Suppressor macrophage treated with lipopolysaccharide for 4 hours (primary cell): ENCODE measurements around the gene C6orf136.
A peak's percentile ranks its signal among the peaks of the same experiment; 100 is the strongest.

Source experiments
- DNase-seq: peaks from one replicate; pipeline ENCODE4 v3.0.0-alpha.2; 2020

Gene C6orf136

DNA sequence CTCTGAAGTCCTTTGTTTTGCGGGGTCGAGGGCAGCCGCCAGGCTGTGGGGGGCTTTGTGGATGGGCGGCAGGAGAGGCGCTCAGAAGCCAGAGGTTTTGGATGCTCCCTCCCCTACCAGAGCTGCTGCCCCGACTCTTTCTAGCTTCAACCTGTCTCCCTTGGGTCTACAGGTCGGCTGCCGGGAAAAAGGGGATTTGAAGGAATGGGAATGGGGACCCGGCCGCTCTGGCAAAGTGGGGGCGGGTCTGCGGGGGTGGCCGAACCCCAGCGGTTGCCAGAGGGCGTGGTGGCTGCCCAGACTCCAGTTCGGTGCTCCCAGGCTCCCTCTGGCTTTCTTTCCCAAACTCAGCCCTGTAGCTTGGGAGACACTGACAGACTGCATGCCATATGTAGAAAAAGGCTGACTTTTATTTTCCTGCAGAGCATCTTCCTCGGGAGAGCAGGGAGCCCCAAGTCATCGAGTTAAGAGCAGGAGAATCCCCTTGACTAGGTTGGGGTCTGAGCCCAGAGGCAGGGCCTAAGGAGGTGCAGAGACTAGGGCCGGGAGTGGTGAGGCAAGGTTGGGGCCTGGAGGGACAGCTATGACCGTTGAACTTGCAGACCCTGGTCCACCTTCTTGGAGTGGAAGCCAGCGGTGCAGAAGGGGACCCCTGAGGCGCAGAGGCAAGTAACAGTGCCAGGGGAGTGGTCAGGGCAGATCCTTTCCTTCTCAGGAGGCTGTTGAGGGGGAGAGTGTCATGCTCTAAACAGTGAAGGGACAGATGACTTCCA is 40.9 kb downstream of the C6orf136 start:
- DNase-seq: no peak

DNA sequence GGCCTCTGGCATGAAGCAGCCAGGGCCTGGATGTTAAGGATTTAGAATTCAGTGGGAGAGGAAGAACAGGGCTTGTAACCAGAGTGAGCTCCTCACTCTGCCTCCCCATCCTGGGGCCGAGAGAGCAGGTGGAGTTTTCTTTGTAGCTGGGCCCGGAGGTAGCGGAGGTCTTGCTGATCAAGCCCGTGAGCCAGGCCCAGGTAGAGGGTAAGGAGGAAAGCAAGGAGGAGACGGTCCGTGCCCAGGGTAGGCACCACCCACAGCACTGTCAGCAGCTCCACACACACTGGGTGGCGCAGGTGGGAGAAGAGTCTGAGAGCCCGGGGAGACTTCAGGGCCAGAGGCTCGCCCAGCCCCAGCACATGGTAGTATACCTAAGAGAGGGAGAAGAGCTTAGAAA is 41.6 kb downstream of the C6orf136 start:
- no peak for DNase-seq

GRCh38 chr6:30689022-30689865 is 42.3 kb downstream of the C6orf136 start:
- no peak for DNase-seq

DNA sequence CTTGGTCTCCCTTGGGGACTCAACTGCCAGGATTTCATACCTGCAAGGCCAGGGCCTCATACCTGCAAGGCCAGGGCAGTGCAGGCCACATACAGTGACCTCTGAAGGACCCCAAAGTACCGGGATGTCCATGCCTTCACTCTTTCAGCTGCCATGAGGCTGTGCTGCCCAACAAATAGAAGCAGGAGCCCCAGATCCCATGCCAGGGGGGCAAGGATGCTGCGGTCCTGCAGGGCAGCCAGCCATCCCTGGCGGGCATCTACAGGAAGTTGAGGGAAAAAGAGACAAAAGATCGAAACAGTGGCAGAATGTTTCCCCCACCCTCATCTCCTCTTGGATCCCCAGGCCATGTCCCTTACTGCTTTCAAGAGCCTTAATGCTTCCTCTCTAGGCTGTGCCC is 43.1 kb downstream of the C6orf136 start:
- DNase-seq: no peak

DNA sequence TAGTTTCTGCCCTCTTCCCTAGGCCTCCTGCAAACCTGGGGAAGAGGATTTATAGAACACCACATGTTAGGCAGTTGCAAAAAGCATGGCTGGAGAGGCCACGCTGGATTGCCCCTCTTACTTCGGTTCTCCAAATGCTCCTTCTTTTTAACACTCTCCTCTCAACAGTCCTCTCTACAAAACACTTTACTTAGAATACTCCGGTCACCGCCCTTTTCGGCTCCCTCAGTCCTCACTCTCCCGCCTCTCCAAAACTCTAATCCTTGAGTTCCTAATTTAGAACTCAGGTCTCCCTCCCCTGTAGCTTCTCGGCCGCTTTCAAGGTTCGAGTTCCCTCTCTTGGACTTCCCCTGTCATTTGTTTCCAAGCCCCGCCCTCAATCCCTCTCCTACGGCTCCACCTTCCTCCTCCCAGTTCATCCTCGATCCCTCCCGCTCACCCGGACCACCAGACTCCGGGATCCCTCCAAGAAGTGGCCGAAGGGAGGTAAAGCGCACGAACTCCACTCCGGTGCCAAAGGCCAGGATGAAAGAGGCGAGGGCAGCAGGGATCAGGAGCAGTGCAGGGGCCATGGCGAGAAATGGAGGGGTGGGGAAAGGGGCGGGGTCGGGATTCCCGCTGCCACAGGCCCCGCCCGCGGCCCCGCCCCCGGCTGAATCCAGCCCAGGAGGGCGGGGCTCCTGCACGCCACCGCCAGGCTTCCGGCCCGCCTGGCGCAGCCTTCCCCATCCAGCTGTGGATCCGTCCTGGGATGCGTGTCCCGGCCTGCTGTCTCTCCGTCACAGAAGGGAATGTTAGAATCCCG is 43.7 kb downstream of the C6orf136 start, which contains the start of gene NRM:
NRM (minus strand) TSS at position 582 of the 805 bp plus-strand sequence; CDS start at position 572, 10 bp downstream.
- DNase-seq: peak; percentile 90

DNA sequence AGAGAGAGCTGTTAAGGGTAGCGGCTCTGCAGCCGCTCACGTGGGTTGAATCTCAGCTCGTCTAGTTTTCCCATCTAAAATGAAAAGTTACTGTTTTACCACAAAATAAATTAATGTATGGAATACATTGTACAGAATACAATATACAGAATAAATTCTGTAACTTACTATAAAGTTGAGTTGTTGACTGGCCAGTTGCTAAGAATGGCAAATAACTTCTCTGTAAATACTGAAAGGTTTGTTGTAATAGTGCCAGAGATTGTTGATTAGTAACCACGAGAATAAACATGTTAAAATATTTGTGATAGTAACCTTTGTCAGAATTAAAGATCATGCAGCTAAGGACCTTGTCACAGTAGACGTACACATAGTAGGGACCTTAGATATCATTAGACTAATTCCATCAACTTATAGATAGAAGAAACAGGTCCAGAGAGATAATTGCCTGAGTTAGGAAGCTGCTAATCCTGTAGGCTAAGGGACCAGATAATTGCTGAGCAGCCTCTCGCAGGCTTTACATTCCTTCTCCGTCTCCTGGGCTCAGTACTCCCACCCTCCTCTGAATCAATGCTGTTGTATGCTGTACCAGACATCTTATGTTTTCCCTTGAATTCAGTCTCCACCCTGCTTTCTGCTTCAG is 44.4 kb downstream of the C6orf136 start:
- no peak for DNase-seq

- no peak for DNase-seq
These were observed 49.5 kb downstream of the C6orf136 start for GRCh38 chr6:30696432-30696831.

DNA sequence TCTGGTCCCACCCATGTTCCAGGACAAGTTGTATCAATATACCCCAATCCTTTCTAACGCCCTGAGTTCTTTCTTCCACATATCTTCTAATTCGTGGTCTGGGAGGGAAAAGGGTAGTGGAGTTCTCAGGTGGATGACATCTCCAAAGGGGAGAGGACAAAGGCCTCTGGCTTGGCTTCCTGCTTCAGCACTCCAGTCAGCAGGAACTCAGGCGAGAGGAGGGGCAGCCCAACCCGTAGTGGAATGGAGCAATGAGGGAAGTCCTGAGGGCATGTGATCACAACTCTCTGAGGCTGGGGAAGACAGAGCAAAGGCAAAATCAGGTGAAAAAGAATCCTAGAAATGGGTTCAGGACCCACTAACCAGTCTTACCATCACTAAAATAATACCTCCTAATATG is 53.4 kb downstream of the C6orf136 start:
- peak; percentile 73 for DNase-seq
